Bronchial epithelial cell (primary cell): ENCODE data around the gene SHISA8. TPM values are rescaled to one million over a fixed set of nuclear protein-coding genes. Genes with fewer than 3 reads are reported as not detected.

ENCODE experiments used
- DNase-seq: peaks from one replicate; pipeline ENCODE4 v3.0.0-alpha.2; 2010; ENCODE audit warnings: low read depth
- FAIRE-seq: peaks from 2 replicates; lab custom pipeline; 2011; peaks lifted over from hg19 to GRCh38; lab: Jason Lieb, UNC
- H3K27me3 ChIP-seq: 2 replicates; pipeline ENCODE4 v1.5.1; 2011; ENCODE audit warnings: low read length; ENCODE audit not compliant: control insufficient read depth, insufficient read depth
- H3K36me3 ChIP-seq: 2 replicates; pipeline ENCODE4 v1.5.1; 2011; ENCODE audit warnings: low read length; ENCODE audit not compliant: control insufficient read depth, insufficient read depth
- H3K4me3 ChIP-seq: 2 replicates; pipeline ENCODE4 v1.5.1; 2011; ENCODE audit warnings: mild to moderate bottlenecking, low read depth, low read length, control low read depth
- total RNA-seq: library from RNA; depleted of rRNA; stranded (reverse); fragments of >200 nt; gene quantifications from 2 replicates; pipeline ENCODE4 v1.2.1, GENCODE V29; 2014
- TF ChIP-seq, protein P1 (sequence below): IDR thresholded peaks from 2 replicates; pipeline ENCODE4 v1.5.1; 2011; ENCODE audit warnings: mild to moderate bottlenecking, moderate library complexity, low read length, control low read depth, inconsistent platforms; ENCODE audit not compliant: insufficient read depth, severe bottlenecking

Gene SHISA8
- total RNA-seq, result not detected in 2 replicates

DNA sequence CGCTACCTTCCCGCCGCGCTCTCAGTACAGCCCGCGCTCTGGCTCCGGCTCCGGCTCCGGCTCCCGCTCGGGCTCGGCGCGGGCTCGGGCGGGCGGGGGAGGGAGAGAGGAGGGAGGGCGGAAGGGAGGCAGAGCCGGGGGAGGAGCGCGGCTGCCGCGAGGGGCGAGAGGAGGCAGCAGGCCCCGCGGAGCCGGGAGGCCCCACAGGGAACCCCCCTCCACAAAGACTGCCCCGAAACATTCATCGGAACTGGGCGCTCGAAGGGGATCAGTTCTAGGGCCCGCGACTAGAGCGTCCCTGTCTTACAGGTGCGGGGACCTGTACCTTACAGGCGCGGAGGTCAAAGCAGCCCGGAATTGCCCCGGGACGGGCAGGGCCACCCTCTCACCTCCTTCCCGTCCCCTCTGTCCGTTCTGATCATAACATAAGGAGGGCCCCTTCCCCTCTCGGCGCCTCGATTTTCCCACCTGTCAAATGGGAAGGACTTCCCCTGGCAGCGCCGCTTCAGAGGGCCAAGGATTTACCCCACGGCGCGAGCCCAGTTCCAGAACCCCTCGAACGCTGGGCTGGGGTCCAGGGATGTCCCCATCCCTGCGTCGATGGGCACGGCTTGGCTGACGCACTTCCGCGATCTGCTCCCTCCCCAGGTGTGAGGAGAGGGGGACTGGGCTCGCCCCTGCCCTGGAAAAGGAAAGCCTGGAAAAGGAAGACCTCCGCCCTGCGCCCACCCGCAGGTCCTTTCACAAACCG is at the start of gene SHISA8:
Gene SHISA8, minus strand, starts transcription at position 40 of the 751 bp plus-strand sequence. CDS start 407 bp downstream, outside the sequence.
- no peak within 1 kb of the TSS for H3K4me3 ChIP-seq
- peaks cover 45% of the 10 kb centered on the region for H3K27me3 ChIP-seq
- no peaks in the 10 kb centered on the region for H3K36me3 ChIP-seq
- no peak for DNase-seq
- no peak for FAIRE-seq
- TF ChIP-seq, protein P1, sequence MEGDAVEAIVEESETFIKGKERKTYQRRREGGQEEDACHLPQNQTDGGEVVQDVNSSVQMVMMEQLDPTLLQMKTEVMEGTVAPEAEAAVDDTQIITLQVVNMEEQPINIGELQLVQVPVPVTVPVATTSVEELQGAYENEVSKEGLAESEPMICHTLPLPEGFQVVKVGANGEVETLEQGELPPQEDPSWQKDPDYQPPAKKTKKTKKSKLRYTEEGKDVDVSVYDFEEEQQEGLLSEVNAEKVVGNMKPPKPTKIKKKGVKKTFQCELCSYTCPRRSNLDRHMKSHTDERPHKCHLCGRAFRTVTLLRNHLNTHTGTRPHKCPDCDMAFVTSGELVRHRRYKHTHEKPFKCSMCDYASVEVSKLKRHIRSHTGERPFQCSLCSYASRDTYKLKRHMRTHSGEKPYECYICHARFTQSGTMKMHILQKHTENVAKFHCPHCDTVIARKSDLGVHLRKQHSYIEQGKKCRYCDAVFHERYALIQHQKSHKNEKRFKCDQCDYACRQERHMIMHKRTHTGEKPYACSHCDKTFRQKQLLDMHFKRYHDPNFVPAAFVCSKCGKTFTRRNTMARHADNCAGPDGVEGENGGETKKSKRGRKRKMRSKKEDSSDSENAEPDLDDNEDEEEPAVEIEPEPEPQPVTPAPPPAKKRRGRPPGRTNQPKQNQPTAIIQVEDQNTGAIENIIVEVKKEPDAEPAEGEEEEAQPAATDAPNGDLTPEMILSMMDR, result no peak

DNA sequence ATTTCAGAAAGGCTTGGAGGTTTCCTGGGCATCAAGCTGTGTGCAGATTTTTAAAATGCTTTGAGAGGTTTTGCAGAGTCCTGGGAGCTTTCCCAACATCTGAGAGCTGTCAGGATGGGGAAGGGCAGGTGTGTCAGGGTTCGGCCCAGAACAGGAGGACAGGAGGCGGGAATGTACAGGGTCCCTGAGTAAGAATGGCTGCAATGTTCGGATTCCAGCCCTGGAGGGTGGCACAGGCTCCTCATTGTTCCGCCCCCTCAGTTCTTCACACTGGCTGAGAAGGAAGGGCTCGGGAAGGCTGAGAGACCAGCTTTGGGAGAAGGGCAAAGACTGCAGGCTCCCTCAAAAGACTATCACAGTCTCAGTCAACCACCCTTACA is 49.2 kb upstream of the SHISA8 start:
- TF ChIP-seq, protein P1, result no peak
- Histone ChIP-seq H3K27me3 (peaks cover 2% of the 10 kb centered on the region), H3K36me3 (no peaks in the 10 kb centered on the region), H3K4me3 (no peak overlapping the region)
- FAIRE-seq (no peak), DNase-seq (no peak)

DNA sequence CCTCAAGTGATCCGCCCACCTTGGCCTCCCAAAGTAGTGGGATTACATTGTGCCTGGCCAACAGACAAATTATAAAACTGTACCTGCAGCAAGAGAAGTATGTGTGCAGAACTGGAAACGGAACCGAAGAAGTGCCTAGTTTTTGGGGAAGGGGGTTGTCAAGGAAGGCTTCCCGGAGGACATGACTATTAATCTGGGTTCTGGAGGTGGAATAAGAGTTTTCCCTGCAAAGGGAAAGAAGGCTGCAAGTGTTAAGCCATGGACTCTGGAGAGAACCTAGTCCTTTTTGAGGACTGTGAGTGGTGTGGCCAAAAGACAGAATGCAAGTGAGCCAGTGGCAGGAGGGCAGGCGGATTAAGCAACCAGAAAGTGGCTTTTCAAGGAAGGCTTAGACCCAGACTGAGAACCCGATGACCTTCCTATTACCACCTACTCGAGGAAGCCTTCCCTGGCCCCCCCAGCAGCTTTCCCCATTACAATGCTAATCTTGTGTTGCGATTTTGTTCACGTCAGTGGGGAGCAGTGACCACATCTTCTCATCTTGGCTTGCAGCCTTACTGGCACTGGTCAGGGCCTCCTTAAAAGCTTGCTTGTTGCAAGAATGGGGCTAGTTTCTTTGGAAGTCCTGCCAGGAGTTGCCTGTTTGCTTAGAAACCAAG is 48.7 kb upstream of the SHISA8 start:
- TF ChIP-seq, protein P1, result no peak
- no peak overlapping the region for H3K4me3 ChIP-seq
- DNase-seq, result no peak
- H3K27me3 ChIP-seq, result peaks cover 2% of the 10 kb centered on the region
- no peaks in the 10 kb centered on the region for H3K36me3 ChIP-seq
- FAIRE-seq, result no peak

DNA sequence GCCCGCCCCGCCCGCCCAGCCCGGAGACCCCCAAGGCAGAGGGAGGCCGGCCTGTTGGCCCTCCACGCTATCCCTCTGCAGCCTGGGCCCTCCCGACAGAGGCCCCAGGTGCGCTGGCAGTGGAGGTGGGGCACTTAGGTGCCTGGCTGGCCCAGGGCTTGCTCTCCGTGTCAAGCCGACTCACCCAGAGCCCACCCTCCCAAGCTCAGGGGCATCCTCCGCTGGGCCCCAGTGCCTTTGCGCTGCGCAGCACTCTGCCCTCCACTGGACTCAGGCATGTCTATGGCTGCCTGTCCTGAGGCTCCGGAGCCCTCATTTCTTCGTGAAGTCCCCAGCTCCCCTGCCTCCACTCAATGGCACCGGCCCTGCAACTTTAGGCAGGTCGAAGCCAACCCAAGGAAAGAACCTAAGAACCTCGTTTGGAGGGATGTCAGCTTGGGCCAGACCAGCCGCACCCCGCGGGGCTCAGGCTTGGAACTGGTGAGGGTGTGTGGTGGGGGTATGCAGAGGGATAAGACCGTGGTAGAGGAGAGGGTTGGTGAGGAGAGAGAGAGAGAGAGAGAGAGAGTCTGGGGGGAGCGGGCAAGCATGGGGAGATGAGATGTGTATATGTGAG is 43.2 kb upstream of the SHISA8 start:
- Histone ChIP-seq H3K36me3 (no peaks in the 10 kb centered on the region), H3K27me3 (peaks cover 2% of the 10 kb centered on the region), H3K4me3 (peak overlapping the region; percentile 23)
- FAIRE-seq (no peak), DNase-seq (no peak)
- TF ChIP-seq, protein P1, result no peak

DNA sequence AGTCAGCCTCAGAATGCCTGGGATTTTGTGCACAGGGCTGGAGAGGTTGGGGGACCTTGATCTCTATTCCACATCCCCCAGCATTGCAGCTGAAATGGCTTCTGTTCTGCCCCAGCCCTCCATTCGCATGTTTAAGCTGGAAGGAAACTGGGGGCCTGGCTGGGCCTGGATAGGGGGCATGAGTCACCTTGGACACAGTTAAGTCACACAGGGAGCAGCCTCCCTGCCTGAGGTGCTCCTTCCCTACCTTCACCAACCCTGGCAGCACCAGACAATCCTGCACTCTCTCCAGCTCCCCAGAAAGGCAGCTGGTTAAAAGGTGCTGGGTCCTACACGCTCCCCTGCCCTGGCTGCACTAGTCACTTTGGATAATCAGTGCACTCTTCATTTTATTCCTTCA is 37.8 kb upstream of the SHISA8 start:
- TF ChIP-seq, protein P1, result no peak
- Histone ChIP-seq H3K4me3 (no peak overlapping the region), H3K36me3 (no peaks in the 10 kb centered on the region), H3K27me3 (no peaks in the 10 kb centered on the region)
- DNase-seq, result no peak
- FAIRE-seq, result no peak
